GM21367 (cell line): ENCODE measurements around the gene PHF13.
"Not testable (repeated sequence)": the region's sequence is repeated elsewhere in the genome, so short reads cannot be mapped to it uniquely, and the experiment has no call there.

Experiments used
- ATAC-seq: cut with Tn5 transposase; IDR thresholded peaks from one replicate; pipeline ENCODE4 v1.9.1; 2021; ENCODE audit not compliant: unreplicated experiment

The PHF13 gene

DNA sequence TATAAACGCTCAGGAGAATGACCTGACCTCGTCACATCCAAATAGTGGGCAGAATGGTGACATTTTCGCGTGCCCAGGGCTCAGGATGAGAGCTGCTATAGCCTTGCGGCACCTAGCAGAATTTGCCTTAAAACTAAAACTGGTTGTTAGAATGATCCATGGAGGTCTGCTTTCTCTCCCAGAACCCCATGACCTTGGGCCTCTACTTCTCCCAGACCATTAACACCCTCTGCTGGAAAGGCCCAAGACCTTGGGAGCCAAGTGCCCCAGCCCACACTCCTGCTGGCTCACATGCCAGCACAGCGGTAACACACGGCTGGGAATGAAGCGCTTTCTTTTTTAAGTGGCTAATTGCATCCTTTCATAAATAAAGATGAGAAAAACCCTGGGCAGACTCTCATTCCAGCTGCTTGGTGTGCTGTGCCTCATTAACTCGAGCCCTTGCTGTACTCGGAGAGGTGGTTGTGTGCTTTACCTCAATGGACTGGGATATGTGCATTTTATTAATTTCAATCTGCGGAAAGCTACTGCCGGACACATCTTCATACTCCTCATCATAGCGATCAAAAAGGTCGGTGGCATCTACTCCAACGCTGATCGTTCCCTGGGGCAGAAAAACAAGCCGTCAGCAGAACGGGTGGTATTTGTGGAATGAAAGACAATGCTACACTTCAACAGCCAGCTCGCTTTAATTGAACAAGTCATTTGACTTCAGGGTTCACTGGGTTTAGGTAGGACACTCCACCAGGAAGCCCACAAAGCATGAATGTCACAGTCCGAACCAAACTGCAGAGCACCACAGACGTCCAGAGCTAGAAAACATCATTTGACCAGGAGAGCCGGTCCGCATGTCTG lies 40.1 kb downstream of the PHF13 start:
- ATAC-seq = no peak

DNA sequence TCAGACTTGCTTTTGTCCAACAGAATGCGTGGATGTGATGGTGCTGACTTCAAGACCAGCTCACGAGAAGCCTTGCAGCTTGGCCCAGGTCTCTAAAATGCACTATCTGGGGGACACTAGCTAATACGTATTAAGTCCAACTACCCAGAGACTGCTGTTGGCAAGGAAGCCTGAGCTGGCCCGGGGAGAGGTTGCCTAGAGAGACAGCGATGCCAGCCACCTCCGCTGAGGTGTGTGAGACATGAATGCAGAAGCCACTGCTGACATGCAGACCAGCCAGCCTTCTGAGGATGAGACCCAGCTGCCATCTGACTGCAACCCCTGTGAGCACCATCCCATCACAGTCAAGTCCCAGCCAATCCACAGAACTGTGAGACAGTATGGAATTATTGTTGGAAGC lies 43.6 kb downstream of the PHF13 start:
- no peak for ATAC-seq

DNA sequence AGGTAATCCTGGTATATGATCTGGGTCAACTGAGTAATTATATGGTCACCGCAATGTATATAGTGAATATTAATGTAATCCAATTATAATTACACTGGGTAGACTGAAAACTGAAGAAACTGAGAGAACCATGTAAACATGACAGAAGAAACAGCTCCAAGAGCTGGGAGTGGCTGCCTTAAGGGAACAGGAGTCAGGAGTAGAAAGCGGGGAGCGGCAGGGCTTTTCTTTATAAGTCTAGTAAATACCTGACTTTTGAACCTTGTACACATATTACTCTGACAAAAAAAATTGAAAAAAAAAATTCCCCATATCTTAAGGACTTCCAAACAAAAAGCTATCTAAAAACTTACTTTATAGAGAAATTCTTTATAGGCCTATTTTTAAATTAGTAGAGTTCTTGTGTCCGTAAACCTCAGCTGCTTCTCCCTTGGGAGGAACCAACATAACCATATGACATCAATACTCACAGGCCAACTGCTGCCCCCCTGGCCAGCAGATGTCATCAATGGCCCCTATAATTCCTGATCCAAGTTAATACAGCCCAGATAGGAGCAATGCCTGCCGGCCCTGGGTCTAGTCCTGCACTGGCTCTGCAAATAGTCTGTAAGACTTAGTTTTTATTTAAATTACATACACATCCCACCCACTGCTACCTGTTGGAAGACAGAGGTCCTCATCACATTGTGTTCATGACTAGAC lies 45.0 kb downstream of the PHF13 start:
- no peak for ATAC-seq

GRCh38 chr1:6660415-6661049 lies 47.0 kb downstream of the PHF13 start:
- ATAC-seq = no peak

DNA sequence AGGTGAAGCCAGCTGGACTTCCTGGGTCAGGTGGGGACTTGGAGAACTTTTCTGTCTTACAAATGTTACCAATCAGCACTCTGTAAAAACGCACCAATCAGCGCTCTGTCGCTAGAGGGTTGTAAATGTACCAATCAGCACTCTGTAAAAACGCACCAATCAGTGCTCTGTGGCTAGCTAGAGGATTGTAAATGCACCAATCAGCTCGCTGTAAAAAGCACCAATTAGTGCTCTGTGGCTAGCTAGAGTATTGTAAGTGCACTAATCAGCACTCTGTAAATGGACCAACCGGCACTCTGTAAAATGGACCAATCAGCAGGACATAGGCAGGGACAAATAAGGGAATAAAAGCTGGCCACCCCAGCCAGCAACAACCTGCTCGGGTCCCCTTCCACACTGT lies 48.9 kb downstream of the PHF13 start:
- not testable (repeated sequence) for ATAC-seq

- ATAC-seq = no peak
Measured at GRCh38 chr1:6666696-6667095, 53.2 kb downstream of the PHF13 start.

- ATAC-seq = no peak
Measured at GRCh38 chr1:6667139-6667538, 53.6 kb downstream of the PHF13 start.

- ATAC-seq = no peak
Measured at GRCh38 chr1:6668503-6668902, 55.0 kb downstream of the PHF13 start.

DNA sequence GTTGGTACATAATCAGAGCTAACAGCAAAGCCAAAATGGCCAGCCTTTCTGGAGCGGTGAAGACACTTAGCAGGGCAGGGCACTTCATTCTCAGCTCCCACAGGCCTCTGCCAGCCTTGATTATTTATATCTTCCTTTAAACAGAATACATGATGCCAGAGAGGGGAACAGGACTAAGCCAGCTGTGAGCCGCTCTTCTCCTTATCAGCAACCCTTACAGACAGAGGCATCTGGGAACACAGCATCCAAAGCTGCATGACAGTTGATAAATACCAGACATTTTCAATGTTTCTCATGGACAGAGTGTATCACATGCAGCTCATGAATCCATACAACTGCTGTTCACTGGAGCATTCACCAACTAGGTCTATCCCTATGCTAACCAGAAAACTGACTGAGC lies 59.0 kb downstream of the PHF13 start:
- ATAC-seq = no peak
